Measurements from ENCODE around the gene KIF19. TPM values are rescaled to one million over a fixed set of nuclear protein-coding genes. Genes with fewer than 3 reads are reported as not detected.

The KIF19 gene
- total RNA-seq, 2 donors from 2014 or later: 0.11 to 0.53 TPM

DNA sequence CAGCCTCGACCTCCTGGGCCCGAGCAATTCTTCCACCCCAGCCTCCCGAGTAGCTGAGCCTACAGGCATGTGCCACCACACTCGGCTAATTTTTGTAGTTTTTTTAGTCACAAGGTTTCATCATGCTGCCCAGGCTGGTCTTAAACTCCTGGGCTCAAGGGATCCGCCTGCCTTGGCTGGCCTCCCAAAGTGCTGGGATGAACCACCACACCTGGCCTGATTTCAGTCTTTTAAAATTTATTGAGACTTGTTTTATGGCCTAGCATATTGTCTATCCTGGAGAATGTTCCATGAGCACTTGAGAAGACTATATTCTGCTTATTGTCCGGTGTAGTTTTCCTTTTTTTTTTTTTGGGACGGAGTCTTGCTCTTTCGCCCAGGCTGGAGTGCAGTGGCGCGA is 33.5 kb upstream of the KIF19 start:
- H3K9me3 Mint-ChIP-seq: no peaks in the 10 kb centered on the region
- no peaks in the 10 kb centered on the region for H3K27me3 Mint-ChIP-seq
- H3K27ac Mint-ChIP-seq: no peak overlapping the region
- no peaks in the 10 kb centered on the region for H3K36me3 Mint-ChIP-seq (ENCODE audit: low read depth)
- ATAC-seq (replicated peaks): no peak
- peaks cover 17% of the 10 kb centered on the region for H3K4me1 Mint-ChIP-seq
- no peak overlapping the region for H3K4me3 Mint-ChIP-seq

DNA sequence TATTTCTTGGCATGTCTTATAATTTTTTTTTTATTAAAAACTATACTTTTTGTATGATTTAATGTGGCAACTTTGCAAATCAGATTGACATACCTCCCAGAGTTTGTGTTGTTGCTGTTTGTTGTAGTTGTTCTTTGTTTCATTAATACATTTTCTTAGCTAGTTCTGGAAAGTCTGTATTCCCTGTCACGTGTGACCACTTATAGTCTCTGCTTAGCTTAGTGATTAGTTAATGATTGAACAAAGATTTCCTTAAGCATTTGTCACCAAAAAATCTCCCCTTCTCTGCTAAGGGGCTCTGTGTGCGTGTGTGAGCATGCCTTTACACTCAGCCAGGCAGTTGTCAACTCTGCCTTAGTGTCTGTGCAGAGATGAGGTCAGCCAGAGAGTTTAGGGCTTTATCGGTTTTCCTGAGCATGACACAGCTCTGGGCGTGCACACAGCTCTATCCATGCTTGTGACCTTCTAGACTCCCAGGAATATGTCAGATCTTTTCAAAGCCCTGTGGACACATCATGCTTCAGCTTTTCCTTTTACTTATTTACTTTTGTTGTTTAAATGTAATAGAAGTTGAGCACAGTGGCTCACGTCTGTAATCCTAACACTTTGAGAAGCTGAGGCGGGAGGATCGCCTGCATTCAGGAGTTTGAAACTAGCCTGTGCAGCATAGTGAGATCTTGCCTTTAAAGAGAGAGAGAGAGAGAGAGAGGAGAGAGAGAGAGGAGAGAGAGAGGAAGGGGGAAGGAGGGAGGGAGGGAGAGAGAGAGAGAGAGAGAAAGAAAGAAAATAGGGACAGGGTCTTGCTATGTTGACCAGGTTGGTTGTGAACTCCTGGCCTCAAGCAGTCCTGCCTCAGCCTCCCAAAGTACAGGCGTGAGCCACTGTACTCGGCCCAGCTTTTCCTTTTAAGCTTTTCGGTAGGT is 30.1 kb upstream of the KIF19 start:
- Mint-ChIP-seq H3K4me3 (peak overlapping the region; percentile 69), H3K4me1 (peaks cover 12% of the 10 kb centered on the region), H3K9me3 (no peaks in the 10 kb centered on the region), H3K27ac (peak overlapping the region; percentile 91), H3K36me3 (ENCODE audit: low read depth) (no peaks in the 10 kb centered on the region), H3K27me3 (no peaks in the 10 kb centered on the region)
- ATAC-seq (replicated peaks): no peak

DNA sequence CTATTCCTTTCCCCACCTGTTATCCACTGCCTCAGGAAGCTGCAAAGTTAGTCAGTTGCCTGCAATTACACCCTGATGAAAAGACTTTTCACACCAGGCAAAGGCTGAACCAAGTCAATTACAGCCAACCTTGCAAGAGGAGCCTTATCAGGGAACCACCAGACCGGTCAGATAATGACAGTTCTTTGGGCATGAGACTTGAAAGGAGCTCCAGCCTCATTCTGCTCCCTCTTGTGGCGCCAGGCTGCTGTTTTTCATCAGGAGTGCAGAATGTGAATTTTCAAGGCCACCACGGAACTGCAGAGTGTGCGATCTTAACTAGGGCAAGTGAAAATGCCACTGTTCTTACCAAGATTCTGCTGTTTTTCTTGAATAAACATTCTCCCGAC is 29.5 kb upstream of the KIF19 start:
- no peaks in the 10 kb centered on the region for H3K36me3 Mint-ChIP-seq (ENCODE audit: low read depth)
- ATAC-seq (replicated peaks): peak; percentile 42
- H3K9me3 Mint-ChIP-seq: no peaks in the 10 kb centered on the region
- peak overlapping the region; percentile 91 for H3K27ac Mint-ChIP-seq
- no peaks in the 10 kb centered on the region for H3K27me3 Mint-ChIP-seq
- peak overlapping the region; percentile 69 for H3K4me3 Mint-ChIP-seq
- H3K4me1 Mint-ChIP-seq: peaks cover 16% of the 10 kb centered on the region

DNA sequence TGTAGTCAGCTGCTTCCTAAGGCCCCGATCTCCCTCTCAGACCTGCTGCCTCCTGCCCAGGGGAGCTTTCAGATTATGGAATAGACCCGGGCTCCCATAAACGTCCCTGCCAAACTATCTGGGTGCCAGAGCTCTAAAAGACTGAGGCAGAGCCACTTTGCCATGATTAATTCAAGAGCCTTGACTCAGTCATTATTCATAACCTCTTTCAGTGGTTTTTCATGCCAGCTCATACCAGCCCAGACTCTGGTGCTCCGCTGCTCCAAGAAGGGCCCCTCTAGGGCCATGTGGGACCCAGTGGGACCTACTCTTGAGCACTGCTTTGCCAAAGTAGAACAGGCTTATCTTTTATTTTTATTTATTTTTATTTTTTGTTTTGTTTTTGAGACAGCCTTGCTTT is 28.1 kb upstream of the KIF19 start:
- peaks cover 16% of the 10 kb centered on the region for H3K4me1 Mint-ChIP-seq
- peak; percentile 99 for ATAC-seq (replicated peaks)
- no peaks in the 10 kb centered on the region for H3K27me3 Mint-ChIP-seq
- peak overlapping the region; percentile 91 for H3K27ac Mint-ChIP-seq
- H3K4me3 Mint-ChIP-seq: peak overlapping the region; percentile 69
- H3K9me3 Mint-ChIP-seq: no peaks in the 10 kb centered on the region
- no peaks in the 10 kb centered on the region for H3K36me3 Mint-ChIP-seq (ENCODE audit: low read depth)

GRCh38 chr17:74298778-74299177 is 27.2 kb upstream of the KIF19 start:
- no peaks in the 10 kb centered on the region for H3K9me3 Mint-ChIP-seq
- peaks cover 16% of the 10 kb centered on the region for H3K4me1 Mint-ChIP-seq
- no peaks in the 10 kb centered on the region for H3K36me3 Mint-ChIP-seq (ENCODE audit: low read depth)
- H3K4me3 Mint-ChIP-seq: no peak overlapping the region
- no peak for ATAC-seq (replicated peaks)
- peak overlapping the region; percentile 68 for H3K27ac Mint-ChIP-seq
- no peaks in the 10 kb centered on the region for H3K27me3 Mint-ChIP-seq

DNA sequence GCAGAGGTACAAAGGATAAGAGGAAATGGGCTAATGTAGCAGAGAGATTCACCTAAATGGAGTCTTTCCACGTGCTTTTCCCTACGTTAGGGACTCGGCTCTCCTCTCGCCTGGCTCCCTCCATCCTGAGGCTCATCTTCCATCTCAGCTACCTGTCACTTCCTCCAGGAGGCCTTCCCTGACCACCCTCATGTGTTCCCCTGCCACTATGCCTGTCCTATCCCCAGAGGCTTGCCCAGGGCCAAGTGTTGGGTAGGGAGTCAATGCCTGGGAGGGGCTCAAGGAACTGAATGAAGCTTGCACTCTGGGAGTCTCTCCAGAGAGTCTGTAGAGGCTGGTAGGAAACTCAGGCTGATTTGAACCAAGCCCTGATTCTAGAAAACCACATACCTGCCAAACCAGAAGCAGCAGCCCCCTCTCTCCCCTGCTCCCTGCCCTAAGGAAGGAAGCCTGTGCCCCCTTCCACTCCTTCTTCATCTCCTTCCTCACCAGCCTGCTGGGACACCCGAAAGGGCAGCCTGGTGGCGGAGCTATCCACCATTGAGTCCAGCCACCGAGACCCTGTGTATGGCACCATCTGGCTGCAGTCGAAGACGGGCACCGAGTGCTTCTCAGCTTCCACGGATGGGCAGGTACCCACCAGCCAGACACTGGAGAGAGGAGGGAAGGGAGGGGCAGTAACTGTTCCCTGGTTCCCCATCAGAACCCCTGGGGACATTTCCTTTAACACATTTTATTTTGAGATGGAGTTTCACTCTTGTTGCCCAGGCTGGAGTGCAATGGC is 26.6 kb upstream of the KIF19 start:
- no peak overlapping the region for H3K4me3 Mint-ChIP-seq
- no peaks in the 10 kb centered on the region for H3K9me3 Mint-ChIP-seq
- peak overlapping the region; percentile 68 for H3K27ac Mint-ChIP-seq
- peaks cover 16% of the 10 kb centered on the region for H3K4me1 Mint-ChIP-seq
- no peaks in the 10 kb centered on the region for H3K36me3 Mint-ChIP-seq (ENCODE audit: low read depth)
- no peaks in the 10 kb centered on the region for H3K27me3 Mint-ChIP-seq
- ATAC-seq (replicated peaks): no peak

- Mint-ChIP-seq H3K9me3 (no peaks in the 10 kb centered on the region), H3K27me3 (no peaks in the 10 kb centered on the region), H3K27ac (no peak overlapping the region), H3K4me1 (peaks cover 10% of the 10 kb centered on the region), H3K4me3 (no peak overlapping the region), H3K36me3 (ENCODE audit: low read depth) (no peaks in the 10 kb centered on the region)
- ATAC-seq (replicated peaks): no peak
These were observed 22.7 kb upstream of the KIF19 start for GRCh38 chr17:74303305-74303704.

GRCh38 chr17:74304184-74304583 is 21.8 kb upstream of the KIF19 start:
- no peak for ATAC-seq (replicated peaks)
- Mint-ChIP-seq H3K27me3 (no peaks in the 10 kb centered on the region), H3K9me3 (no peaks in the 10 kb centered on the region), H3K4me3 (no peak overlapping the region), H3K27ac (no peak overlapping the region), H3K36me3 (ENCODE audit: low read depth) (no peaks in the 10 kb centered on the region), H3K4me1 (peaks cover 10% of the 10 kb centered on the region)

DNA sequence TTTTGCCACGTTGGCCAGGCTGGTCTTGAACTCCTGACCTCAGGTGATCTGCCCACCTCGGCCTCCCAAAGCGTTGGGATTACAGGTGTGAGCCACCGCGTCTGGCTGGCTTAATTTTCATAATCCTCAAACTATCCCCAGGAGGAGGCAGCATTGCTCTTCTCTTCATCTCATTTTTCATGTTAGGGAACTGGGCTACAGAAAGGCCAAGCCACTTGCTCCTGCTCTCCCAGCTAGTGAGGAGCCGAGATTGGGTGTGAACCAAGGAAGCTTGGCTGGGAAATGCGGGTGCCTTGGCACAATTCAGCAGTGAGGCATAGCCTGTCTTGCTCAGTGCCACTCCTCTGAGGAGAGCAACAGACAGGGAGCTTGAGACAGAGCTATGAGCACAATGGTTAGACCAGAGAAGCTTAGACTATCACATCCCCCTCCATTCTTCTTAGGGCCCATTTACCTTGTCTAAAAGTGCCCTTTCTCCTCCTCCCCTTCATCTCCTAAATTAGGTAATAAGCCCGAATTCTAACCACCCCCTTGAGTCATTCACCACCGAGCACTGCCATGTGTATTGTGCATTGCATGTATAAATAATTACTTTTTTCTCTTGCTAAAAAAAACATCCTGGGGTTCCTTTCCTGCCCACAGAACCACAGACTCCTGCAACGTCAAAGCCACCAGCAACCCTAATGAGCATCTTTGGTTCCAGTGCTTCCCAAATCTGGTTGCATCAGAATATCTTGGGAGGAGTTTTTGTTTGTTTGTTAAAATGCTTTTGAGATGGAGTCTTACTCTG is 20.0 kb upstream of the KIF19 start:
- Mint-ChIP-seq H3K27ac (no peak overlapping the region), H3K4me1 (peaks cover 10% of the 10 kb centered on the region), H3K27me3 (no peaks in the 10 kb centered on the region), H3K4me3 (no peak overlapping the region), H3K9me3 (no peaks in the 10 kb centered on the region), H3K36me3 (ENCODE audit: low read depth) (no peaks in the 10 kb centered on the region)
- ATAC-seq (replicated peaks): peak; percentile 53

- Mint-ChIP-seq H3K27me3 (no peaks in the 10 kb centered on the region), H3K36me3 (ENCODE audit: low read depth) (no peaks in the 10 kb centered on the region), H3K4me3 (no peak overlapping the region), H3K4me1 (peaks cover 6% of the 10 kb centered on the region), H3K27ac (no peak overlapping the region), H3K9me3 (no peaks in the 10 kb centered on the region)
- ATAC-seq (replicated peaks): no peak
These were observed 17.8 kb upstream of the KIF19 start for GRCh38 chr17:74307984-74308773.

DNA sequence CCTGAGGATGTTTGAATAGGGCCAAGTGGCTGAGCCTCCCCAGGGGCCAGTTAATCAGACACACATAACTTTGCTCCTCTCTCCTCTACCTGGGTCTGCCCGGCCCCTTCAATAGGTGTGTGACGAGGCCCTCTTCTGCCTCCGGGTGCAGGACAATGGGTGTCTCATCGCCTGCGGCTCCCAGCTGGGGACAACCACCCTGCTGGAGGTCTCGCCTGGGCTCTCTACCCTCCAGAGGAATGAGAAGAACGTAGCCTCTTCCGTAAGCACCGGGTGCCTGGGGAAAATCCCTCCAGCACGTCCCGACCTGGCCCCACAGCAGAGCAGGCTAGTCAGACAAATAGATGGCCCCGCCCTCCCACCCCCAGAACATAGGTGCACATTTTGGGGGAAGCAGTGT is 16.1 kb upstream of the KIF19 start:
- ATAC-seq (replicated peaks): no peak
- no peak overlapping the region for H3K4me3 Mint-ChIP-seq
- H3K27ac Mint-ChIP-seq: no peak overlapping the region
- no peaks in the 10 kb centered on the region for H3K36me3 Mint-ChIP-seq (ENCODE audit: low read depth)
- H3K4me1 Mint-ChIP-seq: peaks cover 6% of the 10 kb centered on the region
- H3K27me3 Mint-ChIP-seq: no peaks in the 10 kb centered on the region
- H3K9me3 Mint-ChIP-seq: no peaks in the 10 kb centered on the region

DNA sequence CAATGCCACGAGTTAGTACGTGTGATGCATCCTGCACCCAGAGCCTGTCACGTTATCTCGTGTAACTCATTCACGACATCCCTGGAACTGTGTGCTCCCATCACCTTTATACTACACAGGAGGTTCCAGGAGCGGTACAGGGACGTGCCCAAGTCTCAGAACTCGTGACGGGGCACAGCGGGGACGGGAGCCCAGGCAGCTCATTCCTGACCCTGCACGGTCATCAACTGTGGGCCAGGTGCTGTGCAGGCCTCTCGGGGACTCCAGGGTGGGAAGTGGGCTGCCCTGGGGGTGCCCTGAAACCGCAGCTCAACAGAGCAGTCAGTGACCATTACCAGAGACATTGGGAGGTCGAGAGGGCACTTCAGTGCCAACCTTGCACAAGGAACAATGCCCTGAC is 11.1 kb upstream of the KIF19 start:
- Mint-ChIP-seq H3K9me3 (no peaks in the 10 kb centered on the region), H3K27ac (no peak overlapping the region), H3K36me3 (ENCODE audit: low read depth) (no peaks in the 10 kb centered on the region), H3K4me3 (no peak overlapping the region), H3K27me3 (no peaks in the 10 kb centered on the region), H3K4me1 (no peaks in the 10 kb centered on the region)
- ATAC-seq (replicated peaks): no peak

DNA sequence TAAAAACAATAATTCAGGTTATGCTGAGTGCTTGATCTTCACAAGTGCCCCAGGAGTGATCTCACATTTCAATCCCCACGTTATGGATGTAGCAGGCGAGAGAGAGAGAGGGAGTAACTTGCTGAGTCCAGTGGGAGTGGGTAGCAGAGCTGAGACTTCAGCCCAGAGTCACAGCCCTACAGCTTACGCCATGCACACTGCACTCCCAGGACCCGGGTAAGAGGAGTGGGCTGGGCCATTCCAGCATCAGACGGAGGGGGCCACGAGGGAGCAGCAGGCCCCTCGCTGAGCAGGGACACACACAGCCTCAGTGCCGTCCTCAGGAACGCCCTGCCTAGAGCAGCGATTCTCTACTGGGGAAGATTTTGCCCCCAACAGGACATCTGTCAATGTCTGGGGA is 9.8 kb upstream of the KIF19 start:
- H3K36me3 Mint-ChIP-seq (ENCODE audit: low read depth): no peaks in the 10 kb centered on the region
- no peak overlapping the region for H3K27ac Mint-ChIP-seq
- H3K9me3 Mint-ChIP-seq: no peaks in the 10 kb centered on the region
- H3K4me1 Mint-ChIP-seq: no peaks in the 10 kb centered on the region
- H3K27me3 Mint-ChIP-seq: no peaks in the 10 kb centered on the region
- no peak overlapping the region for H3K4me3 Mint-ChIP-seq
- ATAC-seq (replicated peaks): no peak

- Mint-ChIP-seq H3K4me3 (no peak overlapping the region), H3K27ac (no peak overlapping the region), H3K36me3 (ENCODE audit: low read depth) (no peaks in the 10 kb centered on the region), H3K4me1 (no peaks in the 10 kb centered on the region), H3K9me3 (no peaks in the 10 kb centered on the region), H3K27me3 (no peaks in the 10 kb centered on the region)
- ATAC-seq (replicated peaks): no peak
These were observed 9.0 kb upstream of the KIF19 start for GRCh38 chr17:74317071-74317470.

All from activated T-helper 17 cell treated with anti-CD3 and anti-CD28 coated beads, Interleukin-2, amount 50 U/mL, for 72 hours (primary cell).